Kidney epithelial cell (primary cell): Measurements from ENCODE around the gene GALNS. TPM values are rescaled to one million over a fixed set of nuclear protein-coding genes. Genes with fewer than 3 reads are reported as not detected.
A peak's percentile ranks its signal among the peaks of the same experiment; 100 is the strongest.

Experiments used
- DNase-seq: peaks from one replicate; pipeline ENCODE4 v3.0.0-alpha.2; 2010; ENCODE audit warnings: low read depth
- H3K27me3 ChIP-seq: 2 replicates; pipeline ENCODE4 v1.6.0; 2011; ENCODE audit warnings: low read length; ENCODE audit not compliant: control insufficient read depth, insufficient read depth
- H3K36me3 ChIP-seq: 2 replicates; pipeline ENCODE4 v1.5.1; 2011; ENCODE audit warnings: low read length; ENCODE audit not compliant: control insufficient read depth, insufficient read depth
- H3K4me3 ChIP-seq: 2 replicates; pipeline ENCODE4 v1.5.1; 2011; ENCODE audit warnings: low read depth, mild to moderate bottlenecking, control low read depth, low read length
- CTCF ChIP-seq: IDR thresholded peaks from 2 replicates; pipeline ENCODE4 v1.5.1; 2011; ENCODE audit warnings: mild to moderate bottlenecking, moderate library complexity, low read length, control low read depth, inconsistent platforms; ENCODE audit not compliant: insufficient read depth, poor library complexity, severe bottlenecking
- total RNA-seq: library from RNA; depleted of rRNA; stranded (reverse); fragments of >200 nt; gene quantifications from 2 replicates; pipeline ENCODE4 v1.2.3, GENCODE V29; 2015

GALNS gene
- total RNA-seq, 1 donor from 2014 or later, result 23.6 TPM

GRCh38 chr16:88807142-88807625 lies 49.6 kb downstream of the GALNS start:
- no peaks in the 10 kb centered on the region for H3K27me3 ChIP-seq
- peaks cover 2% of the 10 kb centered on the region for H3K36me3 ChIP-seq
- no peak for DNase-seq
- H3K4me3 ChIP-seq, result no peak overlapping the region
- TF ChIP-seq CTCF, result no peak

- no peak for TF ChIP-seq CTCF
- peaks cover 2% of the 10 kb centered on the region for H3K36me3 ChIP-seq
- no peak overlapping the region for H3K4me3 ChIP-seq
- H3K27me3 ChIP-seq, result no peaks in the 10 kb centered on the region
- DNase-seq, result no peak
Observed at GRCh38 chr16:88806491-88807111, 50.1 kb downstream of the GALNS start.

- no peak for DNase-seq
- TF ChIP-seq CTCF, result no peak
- no peaks in the 10 kb centered on the region for H3K27me3 ChIP-seq
- no peak overlapping the region for H3K4me3 ChIP-seq
- peaks cover 2% of the 10 kb centered on the region for H3K36me3 ChIP-seq
Observed at GRCh38 chr16:88805887-88806393, 50.8 kb downstream of the GALNS start.

GRCh38 chr16:88805340-88805715 lies 51.4 kb downstream of the GALNS start:
- H3K27me3 ChIP-seq, result no peaks in the 10 kb centered on the region
- TF ChIP-seq CTCF, result no peak
- peaks cover 2% of the 10 kb centered on the region for H3K36me3 ChIP-seq
- H3K4me3 ChIP-seq, result no peak overlapping the region
- no peak for DNase-seq

GRCh38 chr16:88804552-88805339 lies 52.0 kb downstream of the GALNS start:
- TF ChIP-seq CTCF, result no peak
- no peak for DNase-seq
- H3K27me3 ChIP-seq, result no peaks in the 10 kb centered on the region
- peak overlapping the region; percentile 58 for H3K4me3 ChIP-seq
- H3K36me3 ChIP-seq, result peaks cover 2% of the 10 kb centered on the region

- Histone ChIP-seq H3K4me3 (peak overlapping the region; percentile 58), H3K27me3 (no peaks in the 10 kb centered on the region), H3K36me3 (peaks cover 2% of the 10 kb centered on the region)
- no peak for DNase-seq
- no peak for TF ChIP-seq CTCF
Observed at GRCh38 chr16:88804173-88804551, 52.6 kb downstream of the GALNS start.
